GM12891 (cell line): ENCODE measurements around the gene MAOB.

Experiments used
- DNase-seq: peaks from one replicate; pipeline ENCODE4 v3.0.0; 2011; ENCODE audit warnings: low spot score; ENCODE audit not compliant: insufficient read length
- FAIRE-seq: peaks from 2 replicates; lab custom pipeline; 2011; peaks lifted over from hg19 to GRCh38; lab: Jason Lieb, UNC
- PAX5 ChIP-seq: IDR thresholded peaks from 2 replicates; pipeline ENCODE4 v1.6.1; 2011; ENCODE audit warnings: low read length, moderate library complexity, mild to moderate bottlenecking; ENCODE audit not compliant: insufficient read depth, severe bottlenecking
- POLR2A ChIP-seq: IDR thresholded peaks from 2 replicates; pipeline ENCODE4 v1.6.1; 2011; ENCODE audit warnings: low read depth, low read length, control low read depth
- POLR2AphosphoS5 ChIP-seq: IDR thresholded peaks from 2 replicates; pipeline ENCODE4 v1.6.1; 2011; ENCODE audit warnings: low read depth, low read length, control low read depth
- POU2F2 ChIP-seq: IDR thresholded peaks from 2 replicates; pipeline ENCODE4 v1.6.1; 2011; ENCODE audit warnings: low read depth, mild to moderate bottlenecking, control low read depth, low read length, moderate library complexity
- SPI1 ChIP-seq: IDR thresholded peaks from 2 replicates; pipeline ENCODE4 v1.6.1; 2011; ENCODE audit warnings: low read depth, low read length, control low read depth
- TAF1 ChIP-seq: IDR thresholded peaks from 2 replicates; pipeline ENCODE4 v1.6.1; 2011; ENCODE audit warnings: low read depth, low read length, control low read depth

The MAOB gene

GRCh38 chrX:43836435-43837184 is 45.6 kb downstream of the MAOB start:
- TF ChIP-seq SPI1 (no peak), POLR2A (no peak), POLR2AphosphoS5 (no peak), PAX5 (no peak), TAF1 (no peak), POU2F2 (no peak)
- DNase-seq: no peak
- FAIRE-seq: no peak

GRCh38 chrX:43835559-43835958 is 46.7 kb downstream of the MAOB start:
- FAIRE-seq (no peak), DNase-seq (no peak)
- TF ChIP-seq SPI1 (no peak), POU2F2 (no peak), POLR2AphosphoS5 (no peak), TAF1 (no peak), POLR2A (no peak), PAX5 (no peak)

- no peak for TF ChIP-seq TAF1
- no peak for TF ChIP-seq POU2F2
- TF ChIP-seq POLR2A: no peak
- no peak for TF ChIP-seq POLR2AphosphoS5
- TF ChIP-seq PAX5: no peak
- no peak for TF ChIP-seq SPI1
Observed at GRCh38 chrX:43827791-43828190, 54.5 kb downstream of the MAOB start.

GRCh38 chrX:43822014-43822413 is 60.2 kb downstream of the MAOB start:
- FAIRE-seq (no peak), DNase-seq (no peak)
- TF ChIP-seq PAX5 (no peak), POU2F2 (no peak), TAF1 (no peak), SPI1 (no peak), POLR2AphosphoS5 (no peak), POLR2A (no peak)

More at GRCh38 chrX:43827791-43828190, 54.5 kb downstream of the MAOB start:
- FAIRE-seq: no peak
- no peak for DNase-seq

- FAIRE-seq (no peak), DNase-seq (no peak)
- TF ChIP-seq POLR2A: no peak
- no peak for TF ChIP-seq TAF1
- TF ChIP-seq POLR2AphosphoS5: no peak
- TF ChIP-seq SPI1: no peak
- TF ChIP-seq PAX5: no peak
- no peak for TF ChIP-seq POU2F2
Observed at GRCh38 chrX:43817444-43817843, 64.8 kb downstream of the MAOB start.

GRCh38 chrX:43815209-43815608 is 67.0 kb downstream of the MAOB start:
- TF ChIP-seq SPI1: no peak
- no peak for TF ChIP-seq PAX5
- no peak for TF ChIP-seq TAF1
- no peak for TF ChIP-seq POU2F2
- TF ChIP-seq POLR2A: no peak
- TF ChIP-seq POLR2AphosphoS5: no peak
- DNase-seq (no peak), FAIRE-seq (no peak)

- no peak for DNase-seq
- FAIRE-seq: no peak
- TF ChIP-seq POU2F2: no peak
- no peak for TF ChIP-seq TAF1
- TF ChIP-seq POLR2AphosphoS5: no peak
- TF ChIP-seq POLR2A: no peak
- TF ChIP-seq PAX5: no peak
- no peak for TF ChIP-seq SPI1
Observed at GRCh38 chrX:43813898-43814297, 68.4 kb downstream of the MAOB start.

- FAIRE-seq (no peak), DNase-seq (no peak)
- no peak for TF ChIP-seq SPI1
- no peak for TF ChIP-seq POLR2A
- TF ChIP-seq TAF1: no peak
- no peak for TF ChIP-seq POU2F2
- TF ChIP-seq POLR2AphosphoS5: no peak
- no peak for TF ChIP-seq PAX5
Observed at GRCh38 chrX:43813319-43813718, 68.9 kb downstream of the MAOB start.

GRCh38 chrX:43809463-43809862 is 72.8 kb downstream of the MAOB start:
- FAIRE-seq: no peak
- no peak for DNase-seq
- TF ChIP-seq TAF1 (no peak), POLR2AphosphoS5 (no peak), SPI1 (no peak), POU2F2 (no peak), PAX5 (no peak), POLR2A (no peak)

- TF ChIP-seq POU2F2 (no peak), SPI1 (no peak), POLR2AphosphoS5 (no peak), PAX5 (no peak), TAF1 (no peak), POLR2A (no peak)
- DNase-seq (no peak), FAIRE-seq (no peak)
Observed at GRCh38 chrX:43808231-43808630, 74.0 kb downstream of the MAOB start.
